ENCODE data around the gene OTOP3. TPM values are rescaled to one million over a fixed set of nuclear protein-coding genes. Genes with fewer than 3 reads are reported as not detected.

Gene OTOP3
- total and polyA plus RNA-seq, 10 donors = not detected

GRCh38 chr17:74954665-74955421, 19.1 kb downstream of the OTOP3 start:
- TF ChIP-seq POLR2AphosphoS5 (IDR thresholded peaks at IDR 0.05) = no peak
- TF ChIP-seq, protein P1, sequence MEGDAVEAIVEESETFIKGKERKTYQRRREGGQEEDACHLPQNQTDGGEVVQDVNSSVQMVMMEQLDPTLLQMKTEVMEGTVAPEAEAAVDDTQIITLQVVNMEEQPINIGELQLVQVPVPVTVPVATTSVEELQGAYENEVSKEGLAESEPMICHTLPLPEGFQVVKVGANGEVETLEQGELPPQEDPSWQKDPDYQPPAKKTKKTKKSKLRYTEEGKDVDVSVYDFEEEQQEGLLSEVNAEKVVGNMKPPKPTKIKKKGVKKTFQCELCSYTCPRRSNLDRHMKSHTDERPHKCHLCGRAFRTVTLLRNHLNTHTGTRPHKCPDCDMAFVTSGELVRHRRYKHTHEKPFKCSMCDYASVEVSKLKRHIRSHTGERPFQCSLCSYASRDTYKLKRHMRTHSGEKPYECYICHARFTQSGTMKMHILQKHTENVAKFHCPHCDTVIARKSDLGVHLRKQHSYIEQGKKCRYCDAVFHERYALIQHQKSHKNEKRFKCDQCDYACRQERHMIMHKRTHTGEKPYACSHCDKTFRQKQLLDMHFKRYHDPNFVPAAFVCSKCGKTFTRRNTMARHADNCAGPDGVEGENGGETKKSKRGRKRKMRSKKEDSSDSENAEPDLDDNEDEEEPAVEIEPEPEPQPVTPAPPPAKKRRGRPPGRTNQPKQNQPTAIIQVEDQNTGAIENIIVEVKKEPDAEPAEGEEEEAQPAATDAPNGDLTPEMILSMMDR (IDR thresholded peaks at IDR 0.05 in 8 of 11, conservative IDR thresholded peaks at IDR 0.05 in 3 of 11) = no peak
- TF ChIP-seq POLR2A (IDR thresholded peaks at IDR 0.05) = no peak
- WGBS, 5 donors = 62 to 81% (median 67%) methylated on average over 13 of the region's 13 CpGs
- DNase-seq = no peak
- H3K4me3 ChIP-seq = no peak overlapping the region
- peaks cover 0 to 4% (median 0%) of the 10 kb centered on the region in 8 donors for H3K9me3 ChIP-seq
- peaks cover 0 to 35% (median 0%) of the 10 kb centered on the region in 7 donors for H3K27me3 ChIP-seq (replicated peaks in 1 of 7)
- peaks cover 0 to 6% (median 5%) of the 10 kb centered on the region in 6 donors for H3K4me1 ChIP-seq
- peaks cover 0 to 32% (median 2%) of the 10 kb centered on the region in 6 donors for H3K36me3 ChIP-seq
- intact Hi-C loops (cut with DNase I; ENCODE audit: low total_unique reads) = no loop called here
- no peak overlapping the region for H3K27ac ChIP-seq

DNA sequence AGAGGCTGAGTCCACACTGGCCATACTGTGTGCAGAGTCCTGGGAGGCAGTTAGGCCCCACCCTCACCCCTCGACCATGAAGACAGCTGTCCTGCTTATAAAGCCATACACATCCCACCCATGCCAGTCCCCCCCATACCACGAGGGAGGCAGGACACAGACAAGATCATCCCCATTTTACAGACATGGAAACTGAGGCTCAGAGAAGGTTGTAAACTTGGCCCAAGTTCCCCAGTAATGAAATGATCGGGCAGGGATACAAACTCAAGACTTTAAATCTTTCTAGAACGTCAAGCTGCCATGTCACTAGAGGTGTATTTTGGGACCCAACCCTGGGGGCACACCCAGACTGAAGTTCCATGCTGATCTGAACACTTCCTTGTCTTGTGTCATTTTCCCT, 20.4 kb downstream of the OTOP3 start:
- WGBS, 5 donors = 69 to 86% (median 78%) methylated on average over 4 of the region's 4 CpGs
- Histone ChIP-seq H3K36me3 (peaks cover 0 to 38% (median 2%) of the 10 kb centered on the region in 6 donors), H3K27ac (no peak overlapping the region), H3K4me3 (no peak overlapping the region), H3K9me3 (peaks cover 0 to 4% (median 0%) of the 10 kb centered on the region in 8 donors), H3K4me1 (peaks cover 0 to 15% (median 6%) of the 10 kb centered on the region in 6 donors), H3K27me3 (replicated peaks in 1 of 7) (peaks cover 0 to 35% (median 0%) of the 10 kb centered on the region in 7 donors)
- no peak for DNase-seq
- intact Hi-C loops (cut with DNase I; ENCODE audit: low total_unique reads) = no loop called here
- TF ChIP-seq, protein P1 (IDR thresholded peaks at IDR 0.05 in 8 of 11, conservative IDR thresholded peaks at IDR 0.05 in 3 of 11) = no peak
- TF ChIP-seq POLR2A (IDR thresholded peaks at IDR 0.05) = no peak
- no peak for TF ChIP-seq POLR2AphosphoS5 (IDR thresholded peaks at IDR 0.05)

DNA sequence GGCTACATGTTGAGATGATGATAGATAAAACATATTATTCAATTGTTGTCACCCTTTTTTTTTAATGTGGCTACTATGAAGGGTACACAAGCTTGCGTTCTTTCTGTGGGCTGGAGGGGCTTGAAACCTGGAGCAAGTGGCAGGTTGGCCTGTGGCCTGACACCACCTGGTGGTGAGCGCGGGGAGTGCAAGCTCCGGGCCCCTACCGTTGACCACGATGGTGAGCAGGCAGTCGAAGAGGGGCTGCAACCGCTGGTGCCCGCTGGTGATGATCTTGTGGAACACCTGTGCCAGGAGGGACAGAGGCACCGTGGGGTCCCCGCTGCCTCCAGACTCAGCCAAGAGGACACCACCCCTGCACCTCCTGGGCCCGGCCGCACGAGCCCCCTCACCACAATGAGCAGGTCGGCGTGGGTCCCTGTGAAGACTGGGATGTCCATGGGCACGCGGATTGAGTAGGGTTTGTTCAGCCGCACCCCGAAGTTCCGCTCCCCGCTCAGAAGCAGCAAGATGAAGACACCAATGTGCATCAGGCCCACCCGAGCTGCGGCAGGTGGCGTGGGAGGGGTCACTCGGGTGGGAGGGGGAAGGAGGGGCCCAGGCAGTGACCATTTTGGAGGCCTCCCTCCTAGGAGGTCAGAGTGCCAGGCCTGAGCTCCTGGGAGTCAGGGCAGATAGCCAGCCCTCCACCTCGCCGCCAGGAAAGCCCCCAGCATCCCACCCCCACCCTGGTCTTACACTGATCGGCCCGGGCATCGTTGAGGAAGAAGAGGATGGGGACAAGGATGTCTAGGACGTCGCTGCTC, 22.4 kb downstream of the OTOP3 start:
- TF ChIP-seq POLR2A (IDR thresholded peaks at IDR 0.05) (no peak), POLR2AphosphoS5 (IDR thresholded peaks at IDR 0.05) (peak in 2 of 3 donors; percentile 17 to 42)
- TF ChIP-seq, protein P1 (IDR thresholded peaks at IDR 0.05 in 8 of 11, conservative IDR thresholded peaks at IDR 0.05 in 3 of 11) = peak; percentile 79 to 97 (median 94)
- WGBS, 5 donors = 42 to 53% (median 46%) methylated on average over 22 to 33 of the region's 33 CpGs
- Histone ChIP-seq H3K9me3 (peaks cover 0 to 4% (median 0%) of the 10 kb centered on the region in 8 donors), H3K36me3 (peaks cover 0 to 29% (median 0%) of the 10 kb centered on the region in 6 donors), H3K4me3 (no peak overlapping the region), H3K4me1 (peaks cover 0 to 25% (median 13%) of the 10 kb centered on the region in 6 donors), H3K27ac (no peak overlapping the region), H3K27me3 (replicated peaks in 1 of 7) (peaks cover 0 to 21% (median 0%) of the 10 kb centered on the region in 7 donors)
- peak; percentile 93 for DNase-seq
- intact Hi-C loops (cut with DNase I; ENCODE audit: low total_unique reads) = no loop called here
